ENCODE measurements around the gene PFN3.

- no peak for TF ChIP-seq POLR2A (IDR thresholded peaks at IDR 0.05; ENCODE audit: low read depth, low read length)
- no peak for TF ChIP-seq CTCF (conservative IDR thresholded peaks at IDR 0.05; ENCODE audit: low read depth, low read length)
- TF ChIP-seq RFX5 (IDR thresholded peaks at IDR 0.05; ENCODE audit: low read depth, low read length), result no peak
- no peak for TF ChIP-seq MAFK (IDR thresholded peaks at IDR 0.05; ENCODE audit: low read depth, low read length)
- no peak for TF ChIP-seq CEBPB (IDR thresholded peaks at IDR 0.05; ENCODE audit: low read depth, low read length)
- TF ChIP-seq CHD1 (IDR thresholded peaks at IDR 0.05; ENCODE audit: low read depth, low read length), result no peak
- no peak for TF ChIP-seq SMC3 (IDR thresholded peaks at IDR 0.05; ENCODE audit: low read depth, low read length)
- TF ChIP-seq USF2 (IDR thresholded peaks at IDR 0.05; ENCODE audit: low read depth, low read length), result no peak
- TF ChIP-seq BHLHE40 (IDR thresholded peaks at IDR 0.05; ENCODE audit: low read depth, low read length), result no peak
- TF ChIP-seq RCOR1 (IDR thresholded peaks at IDR 0.05; ENCODE audit: insufficient replicate concordance, low read length), result no peak
- no peak for TF ChIP-seq FOS (IDR thresholded peaks at IDR 0.05; ENCODE audit: low read depth, low read length)
- no peak for TF ChIP-seq MXI1 (IDR thresholded peaks at IDR 0.05; ENCODE audit: borderline replicate concordance, low read depth, low read length)
- TF ChIP-seq RAD21 (IDR thresholded peaks at IDR 0.05; ENCODE audit: low read length), result no peak
Observed at GRCh38 chr5:177357459-177358351, 42.8 kb downstream of the PFN3 start, which contains the start of gene RGS14.

Measured in IMR-90 (cell line).